Upper lobe of left lung (tissue), 6 donors: ENCODE data around the gene SDK1. TPM values are rescaled to one million over a fixed set of nuclear protein-coding genes. Genes with fewer than 3 reads are reported as not detected.
A peak's percentile ranks its signal among the peaks of the same experiment; 100 is the strongest.

Source experiments
- ATAC-seq, 2 donors: fragments of 200-7000 bp; cut with Tn5 transposase; one replicate each; pipeline ENCODE4 v1.9.1; 2022; ENCODE audit warnings: mild to moderate bottlenecking in 2 of 2, moderate library complexity in 2 of 2; ENCODE audit not compliant: low FRiP score in 2 of 2
- DNase-seq, 2 donors: peaks; one replicate each; pipeline ENCODE4 v3.0.0-alpha.2; 2019 to 2020
- H3K27ac ChIP-seq, 4 donors: fragments of 200-600 bp; sonication (generic); one replicate each; pipeline ENCODE4 v1.5.1; 2016 to 2019
- H3K27me3 ChIP-seq, 4 donors: fragments of 200-600 bp; sonication (generic); one replicate each; pipeline ENCODE4 v1.5.1; 2017 to 2019
- H3K36me3 ChIP-seq, 4 donors: fragments of 200-600 bp; sonication (generic); one replicate each; pipeline ENCODE4 v1.5.1; 2016 to 2019
- H3K4me1 ChIP-seq, 4 donors: fragments of 200-600 bp; sonication (generic); one replicate each; pipeline ENCODE4 v1.5.1; 2018 to 2019
- H3K4me3 ChIP-seq, 4 donors: fragments of 200-600 bp; sonication (generic); one replicate each; pipeline ENCODE4 v1.5.1; 2017 to 2019; ENCODE audit warnings: mild to moderate bottlenecking in 2 of 4, moderate library complexity in 1 of 4
- H3K9me3 ChIP-seq, 4 donors: fragments of 200-600 bp; sonication (generic); one replicate each; pipeline ENCODE4 v1.5.1; 2018 to 2019
- CTCF ChIP-seq, 6 experiments: fragments of 450-650 bp in 4 of 6; fragments of 200-600 bp in 2 of 6; sonication (generic) in 2 of 6; IDR thresholded peaks; one replicate each; pipeline ENCODE4 v1.5.1; 2016 to 2019; ENCODE audit warnings: antibody characterized with exemption in 6 of 6
- EP300 ChIP-seq, 4 donors: sonication (generic); formaldehyde crosslinking; IDR thresholded peaks; one replicate each; pipeline ENCODE4 v1.5.1; 2017; ENCODE audit warnings: antibody characterized with exemption in 4 of 4, control low read depth in 2 of 4
- POLR2A ChIP-seq, 4 donors: fragments of 450-650 bp; IDR thresholded peaks; one replicate each; pipeline ENCODE4 v1.5.1; 2016 to 2017; ENCODE audit warnings: antibody characterized with exemption in 4 of 4, mild to moderate bottlenecking in 2 of 4
- POLR2AphosphoS5 ChIP-seq, 2 donors: sonication (generic); formaldehyde crosslinking; IDR thresholded peaks; one replicate each; pipeline ENCODE4 v1.5.1; 2017; ENCODE audit warnings: antibody characterized with exemption in 2 of 2
- WGBS, 2 donors: methylation state at CpG; one replicate each; pipeline ENCODE4 v1.1.5; 2017 to 2018; 5-methylcytosine and 5-hydroxymethylcytosine counted together
- total RNA-seq, 6 donors: library from RNA; depleted of rRNA in 4 of 6; stranded (reverse); fragments of >200 nt in 4 of 6; gene quantifications; one replicate each; pipeline versions ENCODE4 v1.1.0 to v1.2.1, GENCODE V29; 2016 to 2021
- donor health status: DM: no; HTN: no; CAD: no; lungs with moderate emphysema.
- donor health status: DM: no; HTN: yes; CAD: no; lungs with severe emphysema.

SDK1 gene
- total RNA-seq, 6 donors from 2014 or later = 9.3 to 90.1 (median 11.8) TPM

GRCh38 chr7:4237296-4238235 is 936.5 kb downstream of the SDK1 start:
- TF ChIP-seq POLR2A (IDR thresholded peaks at IDR 0.05) (no peak), EP300 (IDR thresholded peaks at IDR 0.05) (no peak), POLR2AphosphoS5 (IDR thresholded peaks at IDR 0.05) (no peak), CTCF (IDR thresholded peaks at IDR 0.05) (no peak)
- no peak for DNase-seq
- Histone ChIP-seq H3K36me3 (no peaks in the 10 kb centered on the region), H3K4me1 (no peaks in the 10 kb centered on the region), H3K27me3 (no peaks in the 10 kb centered on the region), H3K4me3 (no peak overlapping the region), H3K9me3 (no peaks in the 10 kb centered on the region), H3K27ac (no peak overlapping the region)
- 89 to 93% methylated on average over 25 of the region's 25 CpGs for WGBS, 2 donors
- ATAC-seq = no peak

- H3K4me1 ChIP-seq = no peaks in the 10 kb centered on the region
- no peak overlapping the region for H3K4me3 ChIP-seq
- no peaks in the 10 kb centered on the region for H3K36me3 ChIP-seq
- ATAC-seq (no peak), DNase-seq (peak in 1 of 2 donors; percentile 10)
- WGBS, 2 donors = 79 to 84% methylated on average over 5 of the region's 5 CpGs
- no peaks in the 10 kb centered on the region for H3K27me3 ChIP-seq
- no peak for TF ChIP-seq CTCF (IDR thresholded peaks at IDR 0.05)
- no peak for TF ChIP-seq POLR2AphosphoS5 (IDR thresholded peaks at IDR 0.05)
- TF ChIP-seq EP300 (IDR thresholded peaks at IDR 0.05) = no peak
- TF ChIP-seq POLR2A (IDR thresholded peaks at IDR 0.05) = no peak
- H3K9me3 ChIP-seq = no peaks in the 10 kb centered on the region
- no peak overlapping the region for H3K27ac ChIP-seq
These were observed 937.8 kb downstream of the SDK1 start for GRCh38 chr7:4238861-4239260.

DNA sequence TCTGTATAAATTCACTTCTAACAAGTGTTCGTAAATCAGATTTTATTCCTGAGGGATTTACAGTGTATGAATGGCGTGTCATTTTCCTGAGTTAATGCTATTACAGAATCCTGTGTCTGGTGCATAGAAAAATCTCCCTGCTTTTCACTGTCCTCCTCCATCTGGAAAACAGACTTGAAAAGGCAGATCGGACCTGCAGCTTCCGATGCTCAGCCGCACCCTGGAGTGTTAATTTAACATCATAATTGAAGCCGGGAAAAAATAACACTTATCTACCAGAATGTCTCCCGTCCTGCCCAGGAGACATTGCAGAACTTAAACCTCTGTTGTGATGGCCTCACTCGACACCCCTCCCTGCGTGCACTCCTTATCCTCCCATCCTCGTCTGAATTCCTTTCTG is 939.0 kb downstream of the SDK1 start:
- ATAC-seq (no peak), DNase-seq (no peak)
- WGBS, 2 donors = 77 to 81% methylated on average over 10 of the region's 10 CpGs
- H3K27ac ChIP-seq = no peak overlapping the region
- H3K9me3 ChIP-seq = no peaks in the 10 kb centered on the region
- no peak overlapping the region for H3K4me3 ChIP-seq
- H3K4me1 ChIP-seq = no peaks in the 10 kb centered on the region
- H3K27me3 ChIP-seq = no peaks in the 10 kb centered on the region
- no peak for TF ChIP-seq POLR2A (IDR thresholded peaks at IDR 0.05)
- no peak for TF ChIP-seq POLR2AphosphoS5 (IDR thresholded peaks at IDR 0.05)
- no peak for TF ChIP-seq EP300 (IDR thresholded peaks at IDR 0.05)
- no peak for TF ChIP-seq CTCF (IDR thresholded peaks at IDR 0.05)
- H3K36me3 ChIP-seq = no peaks in the 10 kb centered on the region

- TF ChIP-seq POLR2AphosphoS5 (IDR thresholded peaks at IDR 0.05) (no peak), CTCF (IDR thresholded peaks at IDR 0.05) (no peak), POLR2A (IDR thresholded peaks at IDR 0.05) (no peak), EP300 (IDR thresholded peaks at IDR 0.05) (no peak)
- Histone ChIP-seq H3K9me3 (no peaks in the 10 kb centered on the region), H3K4me1 (no peaks in the 10 kb centered on the region), H3K27me3 (no peaks in the 10 kb centered on the region), H3K27ac (no peak overlapping the region), H3K36me3 (no peaks in the 10 kb centered on the region), H3K4me3 (no peak overlapping the region)
- 66 to 71% methylated on average over 19 of the region's 19 CpGs for WGBS, 2 donors
- no peak for DNase-seq
- no peak for ATAC-seq
These were observed 939.7 kb downstream of the SDK1 start for GRCh38 chr7:4240520-4241303.
